ENCODE measurements around the gene MIDN. TPM values are rescaled to one million over a fixed set of nuclear protein-coding genes. Genes with fewer than 3 reads are reported as not detected.

MIDN gene
- total and polyA plus RNA-seq, 2 donors (not counting 3 experiments of a cell fraction or from before 2014, with no cell fraction given): 20.0 to 85.9 TPM

GRCh38 chr19:1280636-1281568 is 32.5 kb downstream of the MIDN start:
- Histone ChIP-seq H3K79me2 (ENCODE audit: control insufficient read depth, insufficient read depth, low read length) (peaks cover 3% of the 10 kb centered on the region), H3K27ac (ENCODE audit: insufficient read depth, low read depth, low read length) (no peak overlapping the region), H3K4me2 (ENCODE audit: insufficient read depth, low read length) (no peak overlapping the region), H3K4me1 (ENCODE audit: control insufficient read depth, extremely low read depth, insufficient read depth, low read length) (peaks cover 9% of the 10 kb centered on the region), H3K9me3 (replicated peaks; ENCODE audit: control insufficient read depth, insufficient read depth, low read length) (no peaks in the 10 kb centered on the region), H3K9ac (replicated peaks; ENCODE audit: extremely low read depth, insufficient read depth, low read length) (no peak overlapping the region), H3K36me3 (ENCODE audit: control insufficient read depth in 2 of 2, extremely low read depth in 1 of 2, insufficient read depth in 2 of 2, low read length in 2 of 2) (peaks cover 0 to 5% of the 10 kb centered on the region in 2 experiments), H2AFZ (ENCODE audit: low read depth, low read length) (no peak overlapping the region), H3K27me3 (ENCODE audit: control insufficient read depth in 2 of 2, insufficient read depth in 2 of 2, low read length in 2 of 2) (peaks cover 2 to 12% of the 10 kb centered on the region in 2 experiments), H3K4me3 (replicated peaks in 1 of 3; ENCODE audit: insufficient read depth in 1 of 3, low read depth in 1 of 3, low read length in 3 of 3) (no peak overlapping the region), H3K9me1 (replicated peaks; ENCODE audit: control insufficient read depth, extremely low read depth, insufficient read depth, low read length) (no peaks in the 10 kb centered on the region), H4K20me1 (replicated peaks; ENCODE audit: control insufficient read depth, extremely low read depth, insufficient read depth, low read length) (no peaks in the 10 kb centered on the region)
- ChIA-PET CTCF (interaction anchor here (1.4 to 1.9 kb wide), 3 partner anchors 14 to 234 kb away, joined by 4 to 14 read pairs (median 4); no protein-coding TSS in a partner anchor), POLR2A (interaction anchor here (0.6 kb wide), 1 partner anchor 75 kb away, joined by 3 read pairs; no protein-coding TSS in a partner anchor)
- FAIRE-seq: no peak
- intact Hi-C loops (cut with micrococcal nuclease) (loop anchor here (5.0 kb wide), 1 partner anchor 231 kb away; the partner anchor contains the start of gene ADAMTSL5), dilution Hi-C loops (cut with MboI; ENCODE audit: extremely low pct_ligation_motif_present, low sequenced_read_pairs) (no loop called here)
- BruUV-seq (replicated peaks): no TSS peak
- TF ChIP-seq FOS (IDR thresholded peaks at IDR 0.05; ENCODE audit: borderline replicate concordance, insufficient read depth, low read length) (no peak), GATA2 (IDR thresholded peaks at IDR 0.05; ENCODE audit: insufficient read depth, insufficient read length, low read depth, low read length) (no peak), POLR2A (IDR thresholded peaks at IDR 0.05; ENCODE audit: low read depth, low read length) (no peak), CTCF (IDR thresholded peaks at IDR 0.05; ENCODE audit: extremely low read depth in 1 of 2, insufficient read depth in 1 of 2, low read depth in 1 of 2, low read length in 2 of 2) (no peak), JUN (IDR thresholded peaks at IDR 0.05; ENCODE audit: borderline replicate concordance, insufficient read depth, insufficient read length, low read depth) (no peak), POLR2AphosphoS5 (IDR thresholded peaks at IDR 0.05; ENCODE audit: insufficient read depth, low read depth, low read length) (no peak), EZH2 (IDR thresholded peaks at IDR 0.05; ENCODE audit: borderline replicate concordance, low read depth, low read length, severe bottlenecking) (no peak), MAX (IDR thresholded peaks at IDR 0.05; ENCODE audit: insufficient read depth, insufficient read length) (no peak), MYC (IDR thresholded peaks at IDR 0.05; ENCODE audit: low read depth, low read length) (no peak)
- no peak for DNase-seq (ENCODE audit: low read depth, low spot score)

Data from endothelial cell of umbilical vein (primary cell).